IMR-90 (cell line): ENCODE data around the gene ITPKC. TPM values are rescaled to one million over a fixed set of nuclear protein-coding genes. Genes with fewer than 3 reads are reported as not detected.

Source experiments
- ATAC-seq: fragments of 200-7000 bp; cut with Tn5 transposase; 2 replicates; pipeline ENCODE4 v1.9.1; 2020; ENCODE audit warnings: low read depth, mild to moderate bottlenecking, moderate library complexity
- BruUV-seq: library from RNA; stranded (reverse); fragments of 400-500 nt; replicated peaks from 2 replicates; lab custom pipeline; 2021; lab: Mats Ljungman, UMichigan
- CTCF ChIA-PET: fragments of 300-600 bp; formaldehyde crosslinking; extraction: SDS; loops from one replicate; lab custom pipeline; 2021; ENCODE audit warnings: antibody characterized with exemption; lab: Yijun Ruan, JAX
- POLR2A ChIA-PET: fragments of 300-600 bp; sonication (Branson Sonifier 250); formaldehyde crosslinking; loops from one replicate; lab custom pipeline; 2022; ENCODE audit warnings: antibody characterized with exemption; ENCODE audit not compliant: unreplicated experiment; lab: Charles Lee
- DNase-seq: peaks from one replicate; pipeline ENCODE4 v3.0.0; 2013
- H2AFZ ChIP-seq: replicated peaks from 2 replicates; pipeline ENCODE3; 2013; ENCODE audit warnings: low read length, mild to moderate bottlenecking; ENCODE audit not compliant: poor library complexity
- H2AK5ac ChIP-seq: 2 replicates; pipeline ENCODE4 v1.6.1; 2013; ENCODE audit warnings: low read depth, low read length, inconsistent platforms
- H2AK9ac ChIP-seq: replicated peaks from 2 replicates; pipeline ENCODE3; 2013; ENCODE audit warnings: mild to moderate bottlenecking, low read depth, low read length, moderate library complexity; ENCODE audit not compliant: poor library complexity
- H2BK120ac ChIP-seq: 2 replicates; pipeline ENCODE4 v1.6.1; 2013; ENCODE audit warnings: low read depth, low read length, inconsistent platforms
- H2BK15ac ChIP-seq: 3 replicates; pipeline ENCODE4 v1.6.1; 2013; ENCODE audit warnings: low read depth, low read length, inconsistent platforms
- H2BK20ac ChIP-seq: 2 replicates; pipeline ENCODE4 v1.6.1; 2013; ENCODE audit warnings: low read depth, mild to moderate bottlenecking, inconsistent platforms, low read length, moderate library complexity
- H2BK5ac ChIP-seq: 2 replicates; pipeline ENCODE4 v1.6.1; 2013; ENCODE audit warnings: mild to moderate bottlenecking, low read depth, low read length, inconsistent platforms; ENCODE audit not compliant: poor library complexity, severe bottlenecking
- H3K14ac ChIP-seq: replicated peaks from 2 replicates; pipeline ENCODE4 v1.6.1; 2013; ENCODE audit warnings: low read depth, low read length, inconsistent platforms
- H3K18ac ChIP-seq: 2 replicates; pipeline ENCODE4 v1.6.1; 2013; ENCODE audit warnings: low read depth, low read length, control low read depth
- H3K23ac ChIP-seq: 2 replicates; pipeline ENCODE4 v1.6.1; 2013; ENCODE audit warnings: low read depth, low read length, inconsistent platforms
- H3K27ac ChIP-seq: 2 replicates; pipeline ENCODE4 v1.5.1; 2013; ENCODE audit warnings: mild to moderate bottlenecking, control low read depth, low read length; ENCODE audit not compliant: insufficient read depth
- H3K27me3 ChIP-seq: 2 replicates; pipeline ENCODE4 v1.6.1; 2013; ENCODE audit warnings: low read length; ENCODE audit not compliant: control insufficient read depth, insufficient read depth
- H3K36me3 ChIP-seq: 2 replicates; pipeline ENCODE4 v1.6.1; 2013; ENCODE audit warnings: low read length, mixed read lengths; ENCODE audit not compliant: control insufficient read depth, insufficient read depth
- H3K4ac ChIP-seq: 2 replicates; pipeline ENCODE4 v1.6.1; 2013; ENCODE audit warnings: low read depth, low read length, inconsistent platforms
- H3K4me1 ChIP-seq: 2 replicates; pipeline ENCODE4 v1.6.1; 2013; ENCODE audit warnings: low read length, mixed read lengths; ENCODE audit not compliant: control insufficient read depth, insufficient read depth
- H3K4me2 ChIP-seq: 2 replicates; pipeline ENCODE4 v1.6.1; 2013; ENCODE audit warnings: low read depth, mild to moderate bottlenecking, control low read depth, low read length, moderate library complexity
- H3K4me3 ChIP-seq: 2 replicates; pipeline ENCODE4 v1.5.1; 2013; ENCODE audit warnings: low read depth, mild to moderate bottlenecking, control low read depth, low read length, moderate library complexity; ENCODE audit not compliant: insufficient read depth
- H3K56ac ChIP-seq: 2 replicates; pipeline ENCODE4 v1.6.1; 2013; ENCODE audit warnings: low read length, inconsistent platforms; ENCODE audit not compliant: insufficient read depth; ENCODE audit errors: extremely low read depth
- H3K79me1 ChIP-seq, 2 experiments: 2 replicates each; pipeline ENCODE4 v1.6.1; 2013; ENCODE audit warnings: low read length in 2 of 2, inconsistent platforms in 1 of 2, low read depth in 1 of 2
- H3K9ac ChIP-seq: 2 replicates; pipeline ENCODE4 v1.6.1; 2013; ENCODE audit warnings: low read depth, low read length, control low read depth
- H3K9me1 ChIP-seq: 2 replicates; pipeline ENCODE4 v1.6.1; 2013; ENCODE audit warnings: low read length, inconsistent platforms; ENCODE audit not compliant: insufficient read depth
- H3K9me3 ChIP-seq: 2 replicates; pipeline ENCODE4 v1.6.1; 2013; ENCODE audit warnings: low read length; ENCODE audit not compliant: control insufficient read depth, insufficient read depth
- H4K20me1 ChIP-seq: 2 replicates; pipeline ENCODE4 v1.6.1; 2013; ENCODE audit warnings: low read length, inconsistent platforms; ENCODE audit not compliant: insufficient read depth
- H4K5ac ChIP-seq: 2 replicates; pipeline ENCODE4 v1.6.1; 2013; ENCODE audit warnings: mild to moderate bottlenecking, low read depth, low read length, control low read depth
- H4K8ac ChIP-seq, 2 experiments: 2 replicates each; pipeline ENCODE4 v1.6.1; 2013; ENCODE audit warnings: low read depth in 2 of 2, low read length in 2 of 2, control low read depth in 1 of 2, inconsistent platforms in 1 of 2
- H4K91ac ChIP-seq: 2 replicates; pipeline ENCODE4 v1.6.1; 2013; ENCODE audit warnings: low read depth, low read length, inconsistent platforms; ENCODE audit not compliant: insufficient read depth
- BHLHE40 ChIP-seq: fragments of 150-350 bp; IDR thresholded peaks from 2 replicates; pipeline ENCODE4 v1.6.1; 2016; ENCODE audit warnings: mild to moderate bottlenecking, low read depth, low read length
- CEBPB ChIP-seq: IDR thresholded peaks from 2 replicates; pipeline ENCODE4 v1.6.1; 2012; ENCODE audit warnings: low read depth, low read length, improper control_type of control experiment
- CHD1 ChIP-seq: IDR thresholded peaks from 2 replicates; pipeline ENCODE4 v1.6.1; 2012; ENCODE audit warnings: low read depth, low read length, improper control_type of control experiment
- CTCF ChIP-seq: conservative IDR thresholded peaks from 2 replicates; pipeline ENCODE4 v1.5.1; 2012; ENCODE audit warnings: mild to moderate bottlenecking, low read depth, low read length, improper control_type of control experiment
- ELK1 ChIP-seq: fragments of 150-350 bp; IDR thresholded peaks from 2 replicates; pipeline ENCODE4 v1.6.1; 2016; ENCODE audit warnings: low read depth, mild to moderate bottlenecking, low read length, moderate library complexity, borderline replicate concordance
- FOS ChIP-seq: fragments of 150-350 bp; IDR thresholded peaks from 2 replicates; pipeline ENCODE4 v1.6.1; 2016; ENCODE audit warnings: low read depth, low read length
- MAFK ChIP-seq: IDR thresholded peaks from 2 replicates; pipeline ENCODE4 v1.6.1; 2012; ENCODE audit warnings: low read depth, low read length, improper control_type of control experiment
- MAZ ChIP-seq: IDR thresholded peaks from 2 replicates; pipeline ENCODE4 v1.6.1; 2012; ENCODE audit warnings: low read depth, mild to moderate bottlenecking, low read length, improper control_type of control experiment, moderate library complexity, borderline replicate concordance
- MXI1 ChIP-seq: IDR thresholded peaks from 2 replicates; pipeline ENCODE4 v1.6.1; 2012; ENCODE audit warnings: low read depth, mild to moderate bottlenecking, low read length, moderate library complexity, borderline replicate concordance
- NFE2L2 ChIP-seq: fragments of 150-350 bp; IDR thresholded peaks from 2 replicates; pipeline ENCODE4 v1.6.1; 2016; ENCODE audit warnings: low read depth, mild to moderate bottlenecking, low read length
- POLR2A ChIP-seq: IDR thresholded peaks from 2 replicates; pipeline ENCODE4 v1.6.1; 2012; ENCODE audit warnings: mild to moderate bottlenecking, low read depth, low read length
- RAD21 ChIP-seq: IDR thresholded peaks from 2 replicates; pipeline ENCODE4 v1.6.1; 2012; ENCODE audit warnings: low read length, improper control_type of control experiment
- RCOR1 ChIP-seq: IDR thresholded peaks from 2 replicates; pipeline ENCODE4 v1.6.1; 2012; ENCODE audit warnings: mild to moderate bottlenecking, low read length, improper control_type of control experiment; ENCODE audit not compliant: insufficient replicate concordance
- RFX5 ChIP-seq: IDR thresholded peaks from 2 replicates; pipeline ENCODE4 v1.8.0; 2012; ENCODE audit warnings: low read depth, mild to moderate bottlenecking, low read length, moderate library complexity
- SMC3 ChIP-seq: fragments of 150-350 bp; IDR thresholded peaks from 2 replicates; pipeline ENCODE4 v1.6.1; 2016; ENCODE audit warnings: low read depth, mild to moderate bottlenecking, antibody characterized with exemption, low read length, moderate library complexity
- USF2 ChIP-seq: fragments of 150-350 bp; IDR thresholded peaks from 2 replicates; pipeline ENCODE4 v1.6.1; 2017; ENCODE audit warnings: mild to moderate bottlenecking, antibody characterized with exemption, low read length, low read depth
- WGBS, 2 experiments: methylation state at CpG; one replicate each; pipeline versions ENCODE4 v1.1.5 to v1.1.7; 2013; ENCODE audit warnings: missing lambda C conversion rate in 2 of 2; ENCODE audit not compliant: insufficient read length in 1 of 2; ENCODE audit errors: extremely low coverage in 2 of 2; 5-methylcytosine and 5-hydroxymethylcytosine counted together
- dilution Hi-C: fragments of 300-500 bp; cut with HindIII; formaldehyde crosslinking; loops from one replicate; pipeline ENCODE4 v1.14.3; 2018; ENCODE audit warnings: low sequenced_read_pairs; ENCODE audit not compliant: unreplicated experiment
- in situ Hi-C: fragments of 300-500 bp; cut with MboI; formaldehyde crosslinking; loops from 3 replicates; pipeline ENCODE4 v1.14.3; 2019; ENCODE audit warnings: low sequenced_read_pairs, inconsistent platforms, mixed read lengths
- intact Hi-C: fragments of 100-400 bp; cut with micrococcal nuclease; formaldehyde crosslinking; loops from 2 replicates; pipeline ENCODE4 v1.10.0; 2022
- polyA plus RNA-seq, 3 experiments: library from polyadenylated mRNA; depleted of rRNA; stranded (reverse); fragments of >200 nt; gene quantifications; 2 replicates each; pipeline ENCODE4 v1.2.3, GENCODE V29; 2012; ENCODE audit warnings: low replicate concordance in 1 of 3
- total RNA-seq: library from RNA; depleted of rRNA; stranded (reverse); fragments of >200 nt; gene quantifications from 2 replicates; pipeline ENCODE4 v1.2.3, GENCODE V29; 2012

ITPKC gene
- total and polyA plus RNA-seq, 2 of the 4 experiments (the other 2 are of a cell fraction) = 7.7 to 9.4 TPM

- H4K5ac ChIP-seq = no peak overlapping the region
- no peak overlapping the region for H3K56ac ChIP-seq
- no peak overlapping the region for H2BK15ac ChIP-seq
- no peak overlapping the region for H3K4me2 ChIP-seq
- ChIA-PET CTCF (no interaction called here), POLR2A (no interaction called here)
- TF ChIP-seq ELK1 (no peak), RFX5 (no peak), CTCF (no peak), CEBPB (no peak), RCOR1 (no peak), CHD1 (no peak), MXI1 (no peak), MAZ (no peak), POLR2A (no peak), MAFK (no peak), SMC3 (no peak), RAD21 (no peak), FOS (no peak), NFE2L2 (no peak), BHLHE40 (no peak), USF2 (no peak)
- peaks cover 26 to 74% of the 10 kb centered on the region in 2 experiments for H3K79me1 ChIP-seq
- no peak for ATAC-seq
- no peak overlapping the region for H2AFZ ChIP-seq
- peaks cover 12% of the 10 kb centered on the region; the same call in 1 of the 2 replicates for H4K20me1 ChIP-seq
- dilution Hi-C loops = no loop called here
- no peak overlapping the region for H4K91ac ChIP-seq
- H3K18ac ChIP-seq = no peak overlapping the region
- no peaks in the 10 kb centered on the region; the same call in 1 of the 2 replicates for H3K9me3 ChIP-seq
- no peak overlapping the region for H2BK5ac ChIP-seq
- no peak overlapping the region for H3K4me3 ChIP-seq
- H3K4ac ChIP-seq = no peak overlapping the region
- H3K23ac ChIP-seq = no peak overlapping the region
- no peak for DNase-seq
- H3K14ac ChIP-seq = no peak overlapping the region
- H3K27me3 ChIP-seq = no peaks in the 10 kb centered on the region
- peaks cover 9% of the 10 kb centered on the region for H3K4me1 ChIP-seq
- H3K27ac ChIP-seq = no peak overlapping the region
- peaks cover 20% of the 10 kb centered on the region; the same call in 1 of the 2 replicates for H3K9me1 ChIP-seq
- H4K8ac ChIP-seq = no peak overlapping the region
- no peak overlapping the region for H2BK120ac ChIP-seq
- H3K36me3 ChIP-seq = peaks cover 45% of the 10 kb centered on the region
- H3K9ac ChIP-seq = no peak overlapping the region
- BruUV-seq = no TSS peak
- WGBS, 2 experiments = 96% methylated on average over 2 of the region's 4 CpGs; no CpG with 5 or more reads in 1 of the 2 experiments
- in situ Hi-C loops = no loop called here
- H2BK20ac ChIP-seq = no peak overlapping the region
- H2AK9ac ChIP-seq = no peak overlapping the region
- intact Hi-C loops = no loop called here
- H2AK5ac ChIP-seq = no peak overlapping the region
Measured at GRCh38 chr19:40724315-40724714, 7.4 kb downstream of the ITPKC start.
